ENCODE measurements around the gene NRXN2. TPM values are rescaled to one million over a fixed set of nuclear protein-coding genes. Genes with fewer than 3 reads are reported as not detected.

The NRXN2 gene
- total RNA-seq, 2 experiments from 2014 or later: 0.13 to 0.34 TPM

DNA sequence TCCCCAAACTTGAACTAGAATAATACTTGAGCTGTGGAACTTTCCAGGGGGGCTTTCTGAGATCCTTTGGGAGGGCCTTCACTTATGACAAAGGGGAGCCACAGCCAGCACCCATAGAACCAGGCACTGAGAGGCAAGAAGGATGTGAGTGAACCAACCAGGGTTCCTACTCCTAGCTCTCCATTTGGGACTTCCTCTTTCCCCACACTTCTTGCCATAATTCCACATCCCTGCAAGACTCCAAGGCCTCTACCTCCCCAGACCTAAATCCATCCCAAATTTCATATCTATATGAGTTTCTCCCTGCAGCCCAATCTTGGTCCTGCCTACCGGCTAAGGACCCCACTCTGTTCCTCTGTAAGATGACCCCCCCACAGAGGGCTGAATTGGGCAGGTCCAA is 31.5 kb downstream of the NRXN2 start:
- CTCF ChIA-PET: interaction anchor here (0.8 to 1.6 kb wide), 3 partner anchors 13 to 51 kb away, joined by 4 to 8 read pairs (median 4); no protein-coding TSS in a partner anchor
- no peak overlapping the region for H3K27ac Mint-ChIP-seq
- POLR2A ChIA-PET: interaction anchor here (1.0 kb wide), 1 partner anchor 13 kb away, joined by 4 read pairs; no protein-coding TSS in a partner anchor
- no peaks in the 10 kb centered on the region for H3K36me3 Mint-ChIP-seq (ENCODE audit: low read depth)
- DNase-seq (no peak), ATAC-seq (no peak)
- peaks cover 42% of the 10 kb centered on the region for H3K27me3 Mint-ChIP-seq (ENCODE audit: low read depth)
- H3K4me1 Mint-ChIP-seq (ENCODE audit: low read depth): peaks cover 19% of the 10 kb centered on the region
- no peak overlapping the region for H3K4me3 Mint-ChIP-seq
- H3K9me3 Mint-ChIP-seq (ENCODE audit: insufficient read depth): no peaks in the 10 kb centered on the region

DNA sequence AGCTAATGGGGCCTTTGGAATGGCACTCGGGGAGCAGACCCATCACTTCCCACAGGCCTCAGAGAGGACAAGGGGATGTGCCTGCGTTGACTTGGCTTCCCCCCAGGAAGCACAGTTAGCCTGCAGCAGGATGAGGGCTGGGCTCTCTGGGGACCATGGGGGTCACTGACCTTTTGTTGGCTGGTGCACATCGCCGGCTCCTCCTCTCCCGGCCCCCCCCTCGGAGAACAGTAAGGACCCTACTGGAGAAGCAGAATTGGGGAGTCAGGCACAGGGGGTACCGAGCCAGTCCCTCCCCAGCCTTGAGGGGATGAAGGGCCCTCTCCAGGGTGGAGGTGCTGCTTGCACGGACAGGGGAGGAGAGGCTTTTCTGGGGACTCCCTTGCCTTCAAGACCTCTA is 32.8 kb downstream of the NRXN2 start:
- H3K9me3 Mint-ChIP-seq (ENCODE audit: insufficient read depth): no peaks in the 10 kb centered on the region
- POLR2A ChIA-PET: no interaction called here
- no peak for ATAC-seq
- peaks cover 19% of the 10 kb centered on the region for H3K4me1 Mint-ChIP-seq (ENCODE audit: low read depth)
- DNase-seq: no peak
- peaks cover 36% of the 10 kb centered on the region for H3K27me3 Mint-ChIP-seq (ENCODE audit: low read depth)
- no peaks in the 10 kb centered on the region for H3K36me3 Mint-ChIP-seq (ENCODE audit: low read depth)
- no peak overlapping the region for H3K27ac Mint-ChIP-seq
- H3K4me3 Mint-ChIP-seq: no peak overlapping the region
- CTCF ChIA-PET: interaction anchor here (0.6 to 2.7 kb wide), 6 partner anchors 9 to 75 kb away, joined by 4 to 61 read pairs (median 26); partner anchors contain the start of gene RASGRP2

DNA sequence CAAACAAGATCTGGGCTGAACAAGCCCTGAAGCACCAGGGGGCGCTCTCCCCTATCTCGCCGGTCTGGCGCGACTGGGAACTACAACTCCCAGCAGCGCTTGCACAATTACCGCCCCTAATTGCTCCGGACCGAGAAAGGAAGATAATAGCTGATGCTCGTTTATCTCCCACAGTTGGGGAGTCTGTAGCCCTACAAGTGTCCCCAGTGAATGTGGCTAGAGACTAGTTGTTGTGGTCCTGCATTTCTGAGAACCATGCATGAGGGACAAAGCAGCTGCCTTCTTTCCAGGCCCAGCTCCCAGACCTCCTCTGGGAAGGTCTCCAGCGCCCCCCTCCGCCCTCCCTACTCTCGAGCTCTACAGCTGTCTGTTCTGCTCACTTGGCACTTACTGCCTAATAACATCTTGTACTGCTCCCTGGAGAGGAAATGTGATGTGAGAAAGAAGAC is 34.4 kb downstream of the NRXN2 start:
- DNase-seq (peak; percentile 94), ATAC-seq (peak; percentile 99)
- Mint-ChIP-seq H3K9me3 (ENCODE audit: insufficient read depth) (no peaks in the 10 kb centered on the region), H3K27me3 (ENCODE audit: low read depth) (peaks cover 29% of the 10 kb centered on the region), H3K27ac (no peak overlapping the region), H3K4me1 (ENCODE audit: low read depth) (peaks cover 19% of the 10 kb centered on the region), H3K4me3 (peak overlapping the region; percentile 38), H3K36me3 (ENCODE audit: low read depth) (no peaks in the 10 kb centered on the region)
- CTCF ChIA-PET: interaction anchor here (0.6 to 2.7 kb wide), 40 partner anchors 8 to 371 kb away, joined by 3 to 61 read pairs (median 4); partner anchors contain the start of genes NRXN2, PRDX5 and RASGRP2
- POLR2A ChIA-PET: interaction anchor here (0.5 to 0.9 kb wide), 4 partner anchors 82 to 1203 kb away, joined by 3 read pairs; partner anchors contain the start of genes PRDX5 and TRMT112

DNA sequence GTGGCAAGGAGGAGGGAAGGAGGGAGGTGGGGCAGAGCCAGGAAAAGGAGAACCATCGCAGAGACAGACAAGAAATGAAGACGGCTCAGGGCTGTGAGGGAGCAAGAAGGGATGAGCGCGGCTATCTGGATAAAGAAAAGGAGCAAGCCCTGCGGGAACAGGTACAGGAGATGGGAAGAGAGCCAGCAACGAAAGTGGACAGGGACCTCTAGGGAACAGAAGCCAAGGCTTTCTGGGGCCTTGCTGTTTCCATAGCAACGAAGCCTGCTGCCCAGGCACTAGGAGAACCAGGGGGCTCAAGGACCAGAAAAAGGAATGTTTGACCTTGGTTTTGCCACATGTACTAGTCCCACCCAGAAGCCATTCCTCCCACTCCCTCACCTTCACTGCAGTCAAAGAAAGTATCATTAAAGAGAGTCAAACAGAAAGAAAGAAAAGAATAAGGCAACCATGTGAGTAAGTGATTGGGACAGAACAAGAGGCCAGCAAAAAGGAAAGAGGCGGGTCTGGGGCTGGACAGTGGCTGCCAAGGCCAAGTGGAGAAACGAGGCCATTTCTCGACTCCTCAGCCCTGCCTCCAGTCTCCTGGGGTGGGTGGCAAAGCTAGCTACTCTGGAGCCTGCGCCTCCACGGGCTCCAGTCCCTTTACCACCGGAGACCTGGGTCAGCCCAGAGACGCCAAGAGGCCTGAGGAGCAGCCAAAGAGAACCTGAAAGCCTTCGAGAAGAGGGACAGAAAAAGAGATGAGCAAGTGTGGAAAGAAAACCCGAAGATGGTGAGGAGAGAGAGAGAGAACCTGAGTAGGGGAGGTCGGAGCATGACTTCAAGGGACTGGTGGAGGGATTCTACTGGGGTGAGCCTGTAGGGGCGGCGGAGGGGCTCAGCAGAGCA is 35.1 kb downstream of the NRXN2 start:
- H3K27ac Mint-ChIP-seq: no peak overlapping the region
- ATAC-seq (no peak), DNase-seq (no peak)
- no peaks in the 10 kb centered on the region for H3K36me3 Mint-ChIP-seq (ENCODE audit: low read depth)
- H3K4me3 Mint-ChIP-seq: no peak overlapping the region
- ChIA-PET CTCF (interaction anchor here (0.7 to 2.7 kb wide), 27 partner anchors 9 to 370 kb away, joined by 3 to 61 read pairs (median 6); partner anchors contain the start of genes NRXN2, PRDX5 and RASGRP2), POLR2A (interaction anchor here (0.5 to 0.7 kb wide), 2 partner anchors 83 to 1204 kb away, joined by 3 read pairs; no protein-coding TSS in a partner anchor)
- no peaks in the 10 kb centered on the region for H3K9me3 Mint-ChIP-seq (ENCODE audit: insufficient read depth)
- peaks cover 18% of the 10 kb centered on the region for H3K4me1 Mint-ChIP-seq (ENCODE audit: low read depth)
- H3K27me3 Mint-ChIP-seq (ENCODE audit: low read depth): peaks cover 22% of the 10 kb centered on the region

DNA sequence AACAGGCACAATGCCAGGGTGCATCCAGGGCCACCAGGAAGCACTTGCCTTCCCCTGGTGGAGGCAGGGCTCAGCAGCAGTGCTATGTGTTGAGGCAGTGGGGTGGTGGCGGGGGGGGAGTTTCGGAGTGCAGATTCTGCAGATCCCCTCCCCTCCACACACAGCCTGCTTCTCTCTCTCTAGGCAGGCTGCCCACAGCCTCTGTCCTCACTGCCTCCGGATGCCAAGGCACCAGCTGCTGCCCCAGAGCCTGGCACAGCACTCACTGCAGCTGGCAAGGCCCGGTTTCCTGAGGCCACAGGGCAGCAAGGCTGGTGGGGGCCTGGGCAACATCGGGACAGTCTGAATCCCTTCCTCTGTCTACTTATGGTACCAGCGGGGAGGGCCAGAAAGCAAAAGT is 35.8 kb downstream of the NRXN2 start:
- CTCF ChIA-PET: no interaction called here

DNA sequence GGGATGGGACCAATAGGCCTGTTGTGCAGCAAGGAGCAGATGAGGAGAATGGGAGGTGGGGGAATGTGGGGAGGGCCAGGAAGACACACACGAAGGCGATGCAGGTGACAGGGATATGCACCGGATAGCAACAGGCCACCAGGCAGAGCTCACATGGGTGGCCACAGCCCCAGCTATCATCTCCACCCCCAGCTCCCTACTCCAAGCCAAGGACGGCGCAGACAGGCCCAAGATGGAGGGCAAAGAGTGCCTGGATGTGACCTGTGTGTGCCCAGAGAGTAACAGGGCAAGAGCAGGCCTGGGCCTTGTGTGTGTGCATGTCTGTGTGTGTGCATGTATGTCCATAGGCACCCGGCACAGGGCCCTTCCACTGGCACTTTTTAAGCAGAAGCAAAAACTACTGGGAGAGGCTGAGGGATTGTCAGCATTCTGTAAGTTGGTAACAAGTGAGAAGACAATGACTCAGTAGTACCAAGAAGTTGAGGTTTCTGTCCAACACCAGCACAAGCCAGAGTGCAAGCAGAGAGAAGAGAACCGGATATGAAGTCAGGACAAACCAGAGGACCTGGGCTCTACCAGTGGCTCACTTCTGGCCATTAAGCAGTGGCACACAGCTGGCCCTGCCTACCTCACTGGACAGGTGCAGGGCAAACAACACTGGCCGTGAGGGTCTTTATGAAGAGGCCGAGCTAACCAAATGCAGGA is 36.4 kb downstream of the NRXN2 start:
- Mint-ChIP-seq H3K36me3 (ENCODE audit: low read depth) (no peaks in the 10 kb centered on the region), H3K27ac (no peak overlapping the region), H3K27me3 (ENCODE audit: low read depth) (peaks cover 18% of the 10 kb centered on the region), H3K9me3 (ENCODE audit: insufficient read depth) (no peaks in the 10 kb centered on the region), H3K4me1 (ENCODE audit: low read depth) (peaks cover 11% of the 10 kb centered on the region), H3K4me3 (no peak overlapping the region)
- ChIA-PET CTCF (no interaction called here), POLR2A (no interaction called here)
- no peak for DNase-seq
- no peak for ATAC-seq

More for the DNA sequence above, 35.8 kb downstream of the NRXN2 start:
- POLR2A ChIA-PET: no interaction called here
- Mint-ChIP-seq H3K9me3 (ENCODE audit: insufficient read depth) (no peaks in the 10 kb centered on the region), H3K27me3 (ENCODE audit: low read depth) (peaks cover 21% of the 10 kb centered on the region), H3K4me1 (ENCODE audit: low read depth) (peaks cover 11% of the 10 kb centered on the region), H3K27ac (no peak overlapping the region), H3K36me3 (ENCODE audit: low read depth) (no peaks in the 10 kb centered on the region), H3K4me3 (no peak overlapping the region)
- no peak for DNase-seq
- ATAC-seq: no peak

DNA sequence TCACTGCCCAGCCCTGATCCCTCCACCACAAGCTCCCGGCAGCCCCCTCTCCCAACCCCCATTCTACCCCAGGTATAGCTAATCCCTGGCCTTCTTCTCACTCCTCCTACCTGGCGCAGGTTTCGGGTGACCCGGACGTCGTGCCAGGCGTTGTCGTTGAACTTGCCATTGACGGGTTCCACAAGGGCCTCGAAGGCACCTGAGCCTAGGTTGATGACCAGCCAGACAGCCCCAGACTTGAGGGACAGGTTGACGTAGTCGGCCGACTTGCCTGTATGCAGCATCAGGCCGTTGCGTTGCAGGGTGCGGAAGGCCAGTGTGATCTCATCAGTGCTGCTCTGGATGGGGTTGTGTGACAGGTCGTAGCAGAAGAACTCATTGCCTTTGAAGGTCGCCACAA is 37.5 kb downstream of the NRXN2 start:
- Mint-ChIP-seq H3K9me3 (ENCODE audit: insufficient read depth) (no peaks in the 10 kb centered on the region), H3K27me3 (ENCODE audit: low read depth) (peaks cover 16% of the 10 kb centered on the region), H3K36me3 (ENCODE audit: low read depth) (no peaks in the 10 kb centered on the region), H3K4me1 (ENCODE audit: low read depth) (peaks cover 11% of the 10 kb centered on the region), H3K4me3 (no peak overlapping the region), H3K27ac (no peak overlapping the region)
- DNase-seq (no peak), ATAC-seq (no peak)
- ChIA-PET CTCF (no interaction called here), POLR2A (no interaction called here)

DNA sequence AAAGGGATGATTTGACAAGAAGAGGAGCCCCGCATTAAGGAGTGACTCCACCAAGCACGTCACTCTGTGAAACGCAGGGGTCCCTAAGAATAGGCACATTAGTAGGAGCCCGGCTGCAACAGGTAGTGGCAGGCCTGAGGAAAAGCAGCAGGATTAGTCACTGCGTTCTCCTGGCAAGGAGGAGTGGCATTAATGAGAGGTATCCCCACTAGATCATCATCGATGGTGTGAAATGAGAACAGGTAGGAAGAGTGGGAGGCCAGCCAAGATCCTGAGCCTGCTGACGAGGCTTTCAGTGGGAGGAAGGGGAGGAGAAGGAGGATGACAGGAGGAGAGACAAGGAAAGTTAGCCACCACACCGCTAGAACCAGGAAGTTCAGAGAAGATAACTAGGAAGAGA is 38.6 kb downstream of the NRXN2 start:
- Mint-ChIP-seq H3K27me3 (ENCODE audit: low read depth) (peaks cover 18% of the 10 kb centered on the region), H3K4me3 (no peak overlapping the region), H3K9me3 (ENCODE audit: insufficient read depth) (no peaks in the 10 kb centered on the region), H3K4me1 (ENCODE audit: low read depth) (peaks cover 11% of the 10 kb centered on the region), H3K27ac (no peak overlapping the region), H3K36me3 (ENCODE audit: low read depth) (no peaks in the 10 kb centered on the region)
- POLR2A ChIA-PET: no interaction called here
- ATAC-seq (no peak), DNase-seq (no peak)
- CTCF ChIA-PET: no interaction called here

DNA sequence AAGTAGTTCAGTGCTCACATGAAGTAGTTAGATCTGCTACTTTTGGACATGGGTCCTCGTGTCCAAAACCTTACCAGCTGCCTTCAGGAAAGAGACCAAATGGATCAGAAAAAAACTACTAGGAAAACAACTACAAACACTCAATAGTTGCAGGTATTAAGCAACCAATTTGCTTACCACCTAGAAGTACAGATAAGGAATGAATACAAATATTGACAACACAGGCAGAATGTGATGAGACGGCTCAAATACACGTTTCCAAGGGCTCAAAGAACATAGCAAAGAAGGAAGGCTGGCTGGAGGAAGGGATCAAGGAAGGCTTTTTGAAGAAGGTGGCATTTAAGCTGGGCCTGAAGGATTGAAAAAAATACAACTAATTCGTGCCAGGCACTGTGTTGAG is 41.8 kb downstream of the NRXN2 start:
- ATAC-seq (no peak), DNase-seq (no peak)
- H3K36me3 Mint-ChIP-seq (ENCODE audit: low read depth): no peaks in the 10 kb centered on the region
- H3K4me1 Mint-ChIP-seq (ENCODE audit: low read depth): no peaks in the 10 kb centered on the region
- no peak overlapping the region for H3K27ac Mint-ChIP-seq
- peaks cover 41% of the 10 kb centered on the region for H3K27me3 Mint-ChIP-seq (ENCODE audit: low read depth)
- no peaks in the 10 kb centered on the region for H3K9me3 Mint-ChIP-seq (ENCODE audit: insufficient read depth)
- H3K4me3 Mint-ChIP-seq: no peak overlapping the region
- ChIA-PET CTCF (interaction anchor here (1.2 kb wide), 1 partner anchor 23 kb away, joined by 3 read pairs; no protein-coding TSS in a partner anchor), POLR2A (no interaction called here)

DNA sequence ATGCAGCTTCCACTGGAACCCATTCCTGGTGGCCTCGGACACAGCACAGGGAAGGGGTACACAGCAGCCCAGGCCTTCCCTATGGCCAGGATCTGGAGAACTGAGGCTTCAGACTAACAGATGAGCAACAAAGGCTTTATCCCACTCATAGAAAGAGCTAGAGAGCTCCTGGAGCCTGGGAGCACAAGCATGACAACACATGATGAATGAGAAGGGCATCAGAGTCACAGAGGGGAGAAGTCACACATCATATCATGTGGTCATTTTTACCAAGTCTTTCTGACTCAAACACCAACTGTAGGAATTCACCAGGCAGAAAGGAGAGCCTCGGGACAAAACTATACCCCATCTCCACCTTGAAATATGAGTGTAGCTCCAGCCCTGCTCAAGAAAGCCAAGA is 43.2 kb downstream of the NRXN2 start:
- no peak overlapping the region for H3K4me3 Mint-ChIP-seq
- no peaks in the 10 kb centered on the region for H3K9me3 Mint-ChIP-seq (ENCODE audit: insufficient read depth)
- no peak overlapping the region for H3K27ac Mint-ChIP-seq
- DNase-seq (no peak), ATAC-seq (no peak)
- POLR2A ChIA-PET: no interaction called here
- CTCF ChIA-PET: interaction anchor here (1.1 kb wide), 1 partner anchor 9 kb away, joined by 6 read pairs; no protein-coding TSS in a partner anchor
- no peaks in the 10 kb centered on the region for H3K4me1 Mint-ChIP-seq (ENCODE audit: low read depth)
- no peaks in the 10 kb centered on the region for H3K36me3 Mint-ChIP-seq (ENCODE audit: low read depth)
- peaks cover 46% of the 10 kb centered on the region for H3K27me3 Mint-ChIP-seq (ENCODE audit: low read depth)

DNA sequence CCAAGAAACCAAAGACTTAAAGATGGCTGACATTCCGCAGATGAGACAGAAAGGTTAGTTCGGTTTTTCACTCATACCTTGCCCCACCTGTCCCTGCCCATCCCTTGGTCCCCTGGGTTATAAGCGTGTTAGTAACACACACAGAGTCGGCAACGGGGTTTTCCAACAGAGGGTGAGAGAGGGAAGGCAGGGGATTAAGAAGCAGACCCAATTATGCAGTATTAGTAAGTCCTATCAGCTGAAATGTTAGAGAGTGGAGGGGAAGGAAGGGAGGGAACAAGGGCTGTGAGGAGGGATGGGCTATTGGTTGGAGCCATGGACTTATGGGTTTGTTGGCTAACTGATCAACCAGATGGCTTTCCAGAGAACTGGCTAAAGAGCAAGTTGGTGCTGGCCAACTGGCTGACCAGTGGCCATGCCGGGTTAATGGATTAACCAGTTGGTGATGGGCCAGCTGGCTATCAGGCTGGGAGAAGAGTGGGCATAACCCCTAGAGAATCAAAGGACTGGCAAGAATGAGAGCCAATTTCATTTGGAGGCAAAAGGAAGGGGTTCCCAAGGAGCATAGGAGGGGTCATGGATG is 45.5 kb downstream of the NRXN2 start:
- ChIA-PET CTCF (no interaction called here), POLR2A (interaction anchor here (1.4 kb wide), 1 partner anchor 40 kb away, joined by 3 read pairs; no protein-coding TSS in a partner anchor)
- H3K36me3 Mint-ChIP-seq (ENCODE audit: low read depth): no peaks in the 10 kb centered on the region
- no peak overlapping the region for H3K4me3 Mint-ChIP-seq
- ATAC-seq (no peak), DNase-seq (no peak)
- H3K27me3 Mint-ChIP-seq (ENCODE audit: low read depth): peaks cover 48% of the 10 kb centered on the region
- H3K27ac Mint-ChIP-seq: no peak overlapping the region
- no peaks in the 10 kb centered on the region for H3K4me1 Mint-ChIP-seq (ENCODE audit: low read depth)
- no peaks in the 10 kb centered on the region for H3K9me3 Mint-ChIP-seq (ENCODE audit: insufficient read depth)
